HG02970 (cell line): Measurements from ENCODE around the gene NUCB1.

Experiments used
- ATAC-seq: cut with Tn5 transposase; IDR thresholded peaks from one replicate; pipeline ENCODE4 v1.9.1; 2021; ENCODE audit warnings: mild to moderate bottlenecking, moderate library complexity, moderate number of reproducible peaks; ENCODE audit not compliant: unreplicated experiment, low FRiP score

NUCB1 gene

DNA sequence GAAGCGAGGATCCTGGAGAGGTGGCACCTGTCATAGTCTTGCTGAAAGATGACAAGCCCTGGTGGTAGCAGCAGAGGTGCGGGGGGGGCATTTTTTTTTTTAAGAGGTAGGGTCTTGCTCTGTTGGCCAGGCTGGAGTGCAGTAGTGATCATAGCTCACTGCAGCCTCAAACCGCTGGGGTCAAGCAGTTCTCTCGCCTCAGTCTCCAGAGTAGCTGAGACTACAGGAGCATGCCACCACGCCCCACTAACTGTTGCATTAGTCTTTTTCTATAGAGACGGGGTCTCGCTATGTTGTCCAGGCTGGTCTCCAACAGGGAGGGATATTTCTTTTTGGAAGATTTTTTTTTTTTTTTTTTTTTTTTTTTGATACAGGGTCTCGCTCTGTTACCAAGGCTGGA lies 57.9 kb downstream of the NUCB1 start:
- ATAC-seq = no peak

DNA sequence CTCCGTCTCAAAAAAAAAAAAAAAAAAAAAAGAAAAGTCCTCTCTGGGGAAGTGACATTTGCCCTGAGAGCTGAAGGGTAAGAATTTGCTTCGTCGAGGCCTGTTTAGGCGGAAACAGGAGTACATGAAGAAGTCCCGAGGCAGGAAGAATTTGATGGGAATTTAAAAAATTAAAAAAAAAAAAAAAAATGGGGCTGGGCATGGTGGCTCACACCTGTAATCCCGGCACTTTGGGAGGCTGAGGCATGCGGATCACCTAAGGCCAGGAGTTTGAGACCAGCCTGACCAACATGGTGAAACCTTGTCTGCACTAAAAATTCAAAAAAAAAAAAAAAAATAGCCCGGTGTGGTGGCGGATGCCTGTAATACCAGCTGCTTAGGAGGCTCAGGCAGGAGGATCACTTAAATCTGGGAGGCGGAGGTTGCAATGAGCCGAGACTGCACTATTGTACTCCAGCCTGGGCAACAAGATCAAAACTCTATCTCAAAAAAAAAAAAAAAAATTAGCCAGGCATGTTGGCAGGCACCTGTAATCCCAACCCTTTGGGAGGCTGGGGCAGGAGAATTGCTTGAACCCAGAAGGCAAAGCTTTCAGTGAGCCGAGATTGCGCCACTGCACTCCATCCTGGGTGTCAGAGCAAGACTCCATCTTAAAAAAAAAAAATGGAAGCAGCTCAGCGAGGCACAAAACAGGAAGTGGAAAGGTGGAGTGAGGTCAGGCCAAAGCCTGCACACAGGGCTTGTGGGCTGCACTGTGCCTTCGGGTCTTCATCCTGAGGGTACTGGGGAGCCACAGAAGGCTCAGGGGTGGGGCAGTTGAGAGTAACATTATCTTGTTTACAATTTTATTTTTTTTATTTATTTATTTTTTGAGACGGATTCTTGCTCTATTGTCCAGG lies 59.5 kb downstream of the NUCB1 start:
- no peak for ATAC-seq

DNA sequence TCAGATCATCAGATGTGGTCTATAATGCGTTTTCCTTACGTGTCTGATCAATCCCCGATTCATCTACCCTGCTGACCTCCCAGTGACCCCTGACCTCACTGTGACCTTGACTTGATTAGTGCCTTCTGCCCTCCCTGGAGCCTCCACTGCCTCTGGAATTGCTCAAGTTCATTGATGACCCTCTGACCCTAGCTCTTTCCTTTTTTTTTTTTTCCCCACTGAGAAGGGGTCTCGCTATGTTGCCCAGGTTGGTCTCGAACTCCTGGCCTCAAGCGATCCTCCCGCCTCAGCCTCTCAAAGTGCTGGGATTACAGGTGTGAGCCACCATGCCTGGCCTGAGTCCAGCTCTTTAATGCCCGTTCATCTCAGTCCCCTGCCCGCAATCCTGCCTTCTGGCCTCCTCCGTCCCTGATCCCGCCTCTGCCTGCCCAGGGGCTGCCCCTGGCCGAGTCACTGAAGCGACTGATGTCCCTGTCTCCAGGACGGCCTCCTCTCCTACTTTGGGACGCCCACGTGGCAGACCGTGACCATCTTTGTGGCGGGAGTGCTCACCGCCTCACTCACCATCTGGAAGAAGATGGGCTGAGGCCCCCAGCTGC lies 61.0 kb downstream of the NUCB1 start:
- no peak for ATAC-seq

DNA sequence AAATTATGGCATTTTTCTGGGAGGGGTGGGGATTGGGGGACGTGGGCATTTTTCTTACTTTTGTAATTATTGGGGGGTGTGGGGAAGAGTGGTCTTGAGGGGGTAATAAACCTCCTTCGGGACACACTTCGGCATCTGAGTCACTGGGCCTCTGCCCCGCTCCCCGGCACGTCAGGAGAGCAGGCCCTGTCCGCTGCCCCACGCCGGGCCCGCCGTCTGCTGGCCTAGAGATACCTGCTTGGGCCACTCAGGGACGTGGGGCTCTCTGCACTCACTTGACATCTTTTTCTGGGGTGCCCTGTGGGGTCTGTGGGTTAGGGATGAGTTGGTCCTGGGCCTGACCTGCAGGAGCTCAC lies 61.5 kb downstream of the NUCB1 start:
- ATAC-seq = no peak

DNA sequence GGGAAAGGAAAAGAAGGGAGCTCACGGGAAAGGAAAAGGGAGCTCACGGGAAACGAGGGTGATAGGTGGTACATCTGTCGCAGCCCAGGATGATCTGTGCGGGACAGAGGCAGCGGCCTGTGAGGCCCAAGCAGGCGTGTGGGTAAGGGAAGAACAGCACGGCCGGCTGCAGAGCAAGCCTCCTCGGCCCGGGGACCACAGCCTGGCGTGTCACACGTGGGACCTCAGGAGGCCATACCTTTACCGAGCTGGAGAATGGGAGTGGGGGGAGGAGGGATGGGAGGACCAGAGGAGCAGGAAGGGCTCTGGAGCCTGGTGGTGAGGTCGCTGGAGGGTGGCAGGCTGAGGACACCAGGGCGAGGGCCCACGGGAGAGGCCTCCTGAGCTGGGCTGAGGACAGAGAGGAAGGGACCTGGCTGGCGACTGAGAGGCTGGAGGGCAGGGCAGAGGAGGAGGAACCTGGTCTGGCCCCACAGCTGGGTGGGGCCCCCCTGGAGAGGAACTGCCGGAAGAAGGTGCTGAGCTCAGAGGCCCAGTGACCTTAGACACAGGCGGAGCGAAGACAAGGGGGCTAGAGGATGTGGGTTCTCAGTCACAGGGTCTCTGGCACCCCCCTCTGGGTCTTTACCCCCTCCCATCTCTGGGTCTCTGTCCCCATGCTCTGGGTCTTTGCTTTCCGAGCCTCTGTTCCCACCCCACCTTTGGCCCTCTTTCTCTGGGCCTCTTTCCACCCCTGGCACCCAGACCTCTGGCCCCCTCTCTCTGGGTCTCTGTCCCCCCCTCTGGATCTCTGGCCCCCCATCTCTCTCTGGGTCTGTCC lies 62.1 kb downstream of the NUCB1 start:
- ATAC-seq = peak; percentile 27

DNA sequence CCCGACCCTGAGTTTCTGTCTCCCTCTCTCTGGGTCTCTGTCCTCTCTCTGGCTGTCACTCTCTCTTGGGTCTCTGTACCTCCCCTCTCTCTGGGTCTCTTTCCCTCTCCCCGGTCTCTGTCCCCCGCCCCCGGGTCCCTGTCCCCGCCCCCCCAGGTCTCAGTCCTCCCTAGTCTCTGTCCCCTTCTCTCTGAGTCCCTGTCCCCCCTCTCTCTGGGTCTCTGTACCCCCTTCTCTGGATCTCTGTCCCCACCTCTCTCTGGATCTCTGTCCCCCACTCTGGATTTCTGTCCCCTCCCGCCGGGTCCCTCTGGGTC lies 62.7 kb downstream of the NUCB1 start:
- no peak for ATAC-seq

DNA sequence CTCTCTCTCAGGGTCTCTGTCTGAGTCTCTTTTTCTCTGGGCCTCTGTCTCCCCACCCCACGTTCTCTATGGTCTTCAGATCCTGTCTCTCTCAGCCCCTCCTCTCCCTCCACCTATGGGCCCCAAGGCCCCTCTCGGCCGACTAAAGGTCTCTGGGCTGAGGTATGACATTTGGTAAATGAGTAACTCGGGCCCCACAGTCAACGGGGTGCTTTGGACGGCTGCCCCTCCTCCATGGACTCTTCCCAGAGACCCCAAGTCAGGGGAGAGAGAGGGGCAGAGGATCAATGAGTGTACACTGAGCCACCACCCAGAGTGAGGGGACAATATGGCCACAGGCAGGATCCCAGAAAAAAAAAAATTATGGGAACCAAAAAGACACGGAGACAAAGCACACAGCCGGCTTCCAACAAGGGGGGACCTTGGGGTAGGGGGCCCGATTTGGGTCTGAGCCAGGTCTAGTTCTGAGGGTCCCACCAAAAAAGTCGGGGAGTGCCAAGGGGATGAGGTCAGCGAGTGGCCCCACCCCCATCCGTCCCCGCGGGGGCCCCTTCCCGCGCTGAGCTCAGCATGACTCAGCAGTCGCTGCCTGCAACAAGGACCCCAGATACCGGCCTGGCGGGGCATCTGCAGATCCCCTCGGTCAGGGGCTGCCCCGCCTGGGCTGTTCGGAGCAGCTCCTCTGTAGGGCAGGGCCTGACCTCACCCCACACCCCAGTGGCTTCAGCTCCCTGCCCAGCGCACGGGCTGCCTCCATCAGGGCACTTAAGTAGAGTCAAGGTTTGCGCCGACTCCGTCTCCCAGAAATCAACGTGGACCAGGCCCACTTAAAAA lies 63.5 kb downstream of the NUCB1 start:
- no peak for ATAC-seq

DNA sequence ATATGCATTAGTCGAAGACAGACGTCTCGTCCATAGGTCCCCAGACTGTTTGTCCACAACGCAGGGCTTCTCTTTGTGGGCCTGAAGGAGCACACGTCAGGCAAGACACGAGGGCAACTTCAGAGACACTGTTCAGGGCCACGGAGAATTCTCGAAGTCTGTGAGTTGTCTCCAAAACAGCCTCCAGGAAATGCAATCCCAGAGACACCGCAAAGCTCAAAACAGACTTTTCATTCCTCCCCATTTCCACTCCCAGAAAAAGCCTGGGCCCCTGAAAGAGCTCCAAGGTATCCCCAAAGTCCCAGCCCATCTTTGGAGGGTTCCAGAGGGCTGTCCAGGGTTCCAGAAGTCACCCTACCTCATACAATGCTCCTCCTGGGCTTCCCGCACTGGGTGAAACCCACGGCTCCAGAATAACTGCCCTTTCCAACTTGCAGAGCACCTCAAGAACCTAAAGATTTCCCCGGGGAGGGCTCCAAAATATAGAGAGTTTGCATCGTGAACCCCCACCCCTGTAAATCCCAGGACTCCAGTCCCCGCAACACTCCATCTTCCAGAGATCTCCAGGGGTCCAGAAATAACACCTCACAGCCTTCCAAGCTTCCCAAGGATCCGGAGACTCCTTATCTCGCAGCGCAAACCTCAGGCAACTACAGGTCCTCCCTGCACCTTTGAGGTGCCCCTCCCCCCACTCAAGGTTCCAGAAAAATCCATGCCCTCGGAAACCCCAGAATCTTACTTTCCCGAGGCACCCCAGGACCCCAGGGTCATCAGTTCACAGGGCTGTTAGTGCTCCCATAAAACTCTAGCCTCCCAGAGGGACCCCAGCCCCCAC lies 64.3 kb downstream of the NUCB1 start:
- ATAC-seq = no peak

DNA sequence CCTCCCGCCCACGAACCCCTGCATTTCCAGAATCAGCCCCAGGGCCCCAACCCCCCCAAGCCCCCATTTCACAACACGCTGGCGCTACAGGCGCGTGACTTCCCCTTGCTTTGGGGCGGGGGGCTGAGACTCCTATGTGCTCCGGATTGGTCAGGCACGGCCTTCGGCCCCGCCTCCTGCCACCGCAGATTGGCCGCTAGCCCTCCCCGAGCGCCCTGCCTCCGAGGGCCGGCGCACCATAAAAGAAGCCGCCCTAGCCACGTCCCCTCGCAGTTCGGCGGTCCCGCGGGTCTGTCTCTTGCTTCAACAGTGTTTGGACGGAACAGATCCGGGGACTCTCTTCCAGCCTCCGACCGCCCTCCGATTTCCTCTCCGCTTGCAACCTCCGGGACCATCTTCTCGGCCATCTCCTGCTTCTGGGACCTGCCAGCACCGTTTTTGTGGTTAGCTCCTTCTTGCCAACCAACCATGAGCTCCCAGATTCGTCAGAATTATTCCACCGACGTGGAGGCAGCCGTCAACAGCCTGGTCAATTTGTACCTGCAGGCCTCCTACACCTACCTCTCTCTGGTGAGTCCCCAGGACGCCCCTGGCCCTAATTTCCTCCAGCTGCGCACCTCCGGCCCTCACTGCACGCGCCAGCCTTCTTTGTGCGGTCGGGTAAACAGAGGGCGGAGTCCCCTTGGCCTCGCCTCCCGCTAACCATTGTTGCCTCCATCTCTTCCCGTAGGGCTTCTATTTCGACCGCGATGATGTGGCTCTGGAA lies 65.1 kb downstream of the NUCB1 start, which contains the start of gene FTL:
FTL (plus strand) TSS at position 270 of the 766 bp plus-strand sequence; CDS start at position 469, 199 bp downstream.
- peak; percentile 63 for ATAC-seq

DNA sequence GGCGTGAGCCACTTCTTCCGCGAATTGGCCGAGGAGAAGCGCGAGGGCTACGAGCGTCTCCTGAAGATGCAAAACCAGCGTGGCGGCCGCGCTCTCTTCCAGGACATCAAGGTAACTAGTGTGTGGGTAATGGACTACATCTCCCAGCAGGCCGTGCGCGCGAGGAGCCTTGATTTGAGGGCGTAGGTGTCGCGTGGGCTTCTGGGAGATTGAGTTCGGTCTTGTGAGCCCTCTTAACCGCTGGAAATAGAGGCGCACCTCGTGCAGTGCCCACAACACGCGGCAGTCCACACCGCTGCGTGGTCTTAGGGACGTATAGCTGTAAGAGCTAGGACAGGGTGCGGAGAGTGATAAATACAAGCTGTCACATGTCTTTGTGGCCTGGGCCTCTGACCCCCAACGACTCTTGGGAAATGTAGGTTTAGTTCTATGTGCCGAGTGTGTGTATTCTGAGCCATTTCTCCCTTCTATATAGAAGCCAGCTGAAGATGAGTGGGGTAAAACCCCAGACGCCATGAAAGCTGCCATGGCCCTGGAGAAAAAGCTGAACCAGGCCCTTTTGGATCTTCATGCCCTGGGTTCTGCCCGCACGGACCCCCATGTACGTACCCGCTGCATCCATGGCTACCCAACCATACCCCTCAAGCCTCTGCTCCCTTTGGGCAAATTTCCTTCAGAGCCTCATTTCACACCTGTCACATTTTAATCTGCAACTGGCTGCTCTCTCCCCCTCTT lies 65.9 kb downstream of the NUCB1 start:
- peak; percentile 4 for ATAC-seq

DNA sequence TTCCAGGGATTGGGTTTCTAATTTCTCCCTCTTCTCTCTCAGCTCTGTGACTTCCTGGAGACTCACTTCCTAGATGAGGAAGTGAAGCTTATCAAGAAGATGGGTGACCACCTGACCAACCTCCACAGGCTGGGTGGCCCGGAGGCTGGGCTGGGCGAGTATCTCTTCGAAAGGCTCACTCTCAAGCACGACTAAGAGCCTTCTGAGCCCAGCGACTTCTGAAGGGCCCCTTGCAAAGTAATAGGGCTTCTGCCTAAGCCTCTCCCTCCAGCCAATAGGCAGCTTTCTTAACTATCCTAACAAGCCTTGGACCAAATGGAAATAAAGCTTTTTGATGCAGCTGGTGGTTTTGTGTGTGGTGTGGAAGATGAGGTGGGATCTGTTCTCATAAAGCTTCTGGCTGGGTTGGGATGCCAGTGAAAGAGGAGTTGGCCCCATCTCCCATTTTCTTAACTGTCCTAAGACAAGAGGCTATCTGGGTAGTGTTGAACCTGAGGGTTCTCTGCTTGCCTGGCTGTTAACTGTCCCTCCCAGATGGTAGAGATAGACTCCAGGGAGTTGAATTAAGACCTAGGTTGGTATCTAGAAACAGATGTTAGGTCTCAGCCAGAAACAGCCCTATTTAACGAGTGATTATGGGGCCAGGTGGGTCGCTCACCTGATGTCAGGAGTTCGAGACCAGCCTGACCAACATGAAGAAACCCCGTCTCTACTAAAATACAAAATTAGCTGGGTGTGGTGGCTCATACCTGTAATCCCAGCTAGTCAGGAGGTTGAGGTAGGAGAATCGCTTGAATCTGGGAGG lies 66.6 kb downstream of the NUCB1 start:
- ATAC-seq = no peak

DNA sequence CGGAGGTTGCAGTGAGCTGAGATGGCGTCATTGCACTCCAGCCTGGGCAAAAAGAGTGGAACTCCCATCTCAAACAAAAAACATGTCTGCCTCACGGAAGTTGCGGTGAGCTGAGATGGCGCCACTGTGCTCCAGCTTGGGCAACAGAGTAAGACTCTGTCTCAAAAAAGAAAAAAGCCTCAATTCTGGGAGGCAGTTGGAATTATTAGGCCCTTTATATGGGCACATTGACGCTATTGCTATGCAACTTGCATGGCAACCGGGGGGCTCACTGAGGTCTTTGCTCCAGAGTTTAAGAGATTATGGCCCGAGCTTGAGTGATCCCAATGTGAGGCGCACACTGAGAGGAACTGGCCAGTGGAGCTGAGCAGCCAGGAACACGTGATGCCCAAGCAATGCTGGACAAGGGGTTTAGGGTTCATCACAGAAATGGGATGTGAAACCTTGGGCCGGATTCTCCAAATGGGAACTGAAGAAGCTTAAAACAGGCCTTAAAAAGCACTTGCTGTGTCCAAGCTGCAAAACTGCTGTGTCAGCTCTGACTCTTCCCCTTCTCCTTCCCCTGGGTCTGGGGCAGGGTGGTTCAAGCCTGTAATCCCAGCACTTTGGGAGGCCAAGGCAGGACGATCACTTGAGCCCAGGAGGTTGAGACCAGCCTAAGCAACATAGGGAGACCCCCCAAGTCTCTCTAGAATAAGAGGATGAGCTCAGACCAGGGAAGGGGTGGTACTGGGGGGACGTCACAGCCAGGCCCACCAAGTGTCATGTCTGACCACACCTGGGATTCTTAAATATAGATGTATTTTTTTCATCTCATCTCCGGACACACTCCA lies 67.5 kb downstream of the NUCB1 start:
- no peak for ATAC-seq

DNA sequence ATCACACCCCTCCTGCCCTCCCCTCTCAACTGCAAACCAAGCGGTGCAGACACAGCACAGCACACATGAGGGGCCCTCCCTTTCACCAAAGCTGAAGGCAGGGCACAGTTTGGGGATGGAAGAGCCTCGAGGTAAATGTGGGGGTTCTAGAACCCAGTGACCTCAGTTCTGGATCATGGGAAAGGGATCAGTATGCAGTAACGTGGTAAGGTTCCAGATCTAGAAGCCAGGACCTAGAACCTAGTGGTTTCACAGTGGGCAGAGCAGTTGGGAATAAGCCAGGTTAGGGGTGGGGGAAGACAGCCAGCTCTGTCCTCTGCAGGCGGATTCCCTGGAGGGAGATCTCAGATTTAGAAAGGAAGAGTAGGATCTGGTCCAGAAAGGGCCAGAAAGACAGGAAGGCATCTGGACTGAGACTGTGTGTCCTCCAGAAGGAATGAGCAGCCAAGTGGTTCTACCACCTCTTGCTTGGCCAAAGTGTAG lies 68.1 kb downstream of the NUCB1 start:
- ATAC-seq = no peak

DNA sequence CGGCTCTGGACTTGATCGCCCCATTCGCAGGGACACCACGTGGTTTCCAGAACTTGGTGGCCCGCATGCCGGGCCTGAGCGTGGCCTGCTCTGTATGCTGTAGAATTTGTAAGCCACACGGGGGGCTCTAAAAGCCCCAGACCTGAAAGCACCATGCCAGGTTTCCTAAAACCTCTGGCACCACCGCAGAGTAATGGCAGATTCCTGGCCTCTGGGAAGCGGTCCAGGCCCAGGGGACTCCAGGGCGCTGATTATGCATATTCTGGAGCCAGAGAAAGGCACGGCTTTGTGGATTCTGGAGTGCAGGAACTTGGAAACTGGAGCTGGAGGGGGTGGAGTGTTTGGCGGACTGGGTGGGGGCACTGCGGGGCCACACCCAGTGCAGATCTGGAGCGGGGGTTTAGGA lies 68.7 kb downstream of the NUCB1 start:
- no peak for ATAC-seq

DNA sequence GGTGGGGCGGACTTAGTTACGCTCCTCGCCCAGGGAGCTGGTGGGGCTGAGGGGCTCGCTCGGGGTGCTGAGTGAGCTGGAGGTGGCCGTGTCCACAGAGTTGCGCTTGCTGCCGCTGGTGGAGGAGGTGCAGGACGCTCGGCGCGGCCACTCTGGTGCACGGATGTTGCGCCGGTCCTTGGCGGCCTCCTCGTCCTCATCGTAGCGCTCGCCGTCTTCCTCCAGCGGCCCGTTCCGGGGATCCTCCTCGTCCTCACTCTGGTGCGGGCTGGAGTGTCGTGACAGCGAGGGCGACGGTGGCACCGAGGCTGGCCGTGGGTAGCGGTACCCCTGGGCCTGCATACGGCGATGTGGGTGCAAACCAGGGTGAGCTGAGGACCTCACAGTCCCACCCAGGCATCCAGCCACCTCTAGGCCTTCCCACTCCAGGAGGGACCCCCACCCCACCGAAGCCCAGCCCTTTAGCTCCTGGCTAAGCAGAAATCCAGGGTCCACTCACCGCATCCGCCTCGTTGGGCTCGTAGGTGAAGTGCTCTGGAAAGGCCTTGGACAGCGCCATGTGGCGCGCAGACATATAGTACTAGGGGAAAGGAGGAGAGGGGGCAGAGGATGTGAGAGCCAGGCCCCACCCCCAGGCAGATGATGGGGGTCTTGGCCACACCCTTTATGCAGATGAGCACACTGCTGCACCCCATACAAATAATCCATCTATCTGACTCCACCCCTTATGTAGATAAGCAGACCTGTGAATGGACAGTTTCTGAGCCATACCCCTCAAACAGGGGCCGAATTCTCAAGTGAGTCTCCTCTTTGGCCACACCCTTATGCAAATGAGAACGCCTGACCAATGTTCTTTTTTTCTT lies 69.4 kb downstream of the NUCB1 start:
- no peak for ATAC-seq
